GM19351 (cell line): ENCODE data around the gene MEF2D.

Experiments used
- ATAC-seq: cut with Tn5 transposase; IDR thresholded peaks from one replicate; pipeline ENCODE4 v1.9.1; 2021; ENCODE audit warnings: mild to moderate bottlenecking, moderate library complexity; ENCODE audit not compliant: unreplicated experiment

Gene MEF2D

GRCh38 chr1:156448134-156448967 is 52.2 kb downstream of the MEF2D start:
- ATAC-seq = no peak

GRCh38 chr1:156445789-156446263 is 54.7 kb downstream of the MEF2D start:
- ATAC-seq = no peak

- ATAC-seq = no peak
These were observed 56.1 kb downstream of the MEF2D start for GRCh38 chr1:156444407-156445001.

GRCh38 chr1:156443286-156443685 is 57.3 kb downstream of the MEF2D start:
- ATAC-seq = no peak

DNA sequence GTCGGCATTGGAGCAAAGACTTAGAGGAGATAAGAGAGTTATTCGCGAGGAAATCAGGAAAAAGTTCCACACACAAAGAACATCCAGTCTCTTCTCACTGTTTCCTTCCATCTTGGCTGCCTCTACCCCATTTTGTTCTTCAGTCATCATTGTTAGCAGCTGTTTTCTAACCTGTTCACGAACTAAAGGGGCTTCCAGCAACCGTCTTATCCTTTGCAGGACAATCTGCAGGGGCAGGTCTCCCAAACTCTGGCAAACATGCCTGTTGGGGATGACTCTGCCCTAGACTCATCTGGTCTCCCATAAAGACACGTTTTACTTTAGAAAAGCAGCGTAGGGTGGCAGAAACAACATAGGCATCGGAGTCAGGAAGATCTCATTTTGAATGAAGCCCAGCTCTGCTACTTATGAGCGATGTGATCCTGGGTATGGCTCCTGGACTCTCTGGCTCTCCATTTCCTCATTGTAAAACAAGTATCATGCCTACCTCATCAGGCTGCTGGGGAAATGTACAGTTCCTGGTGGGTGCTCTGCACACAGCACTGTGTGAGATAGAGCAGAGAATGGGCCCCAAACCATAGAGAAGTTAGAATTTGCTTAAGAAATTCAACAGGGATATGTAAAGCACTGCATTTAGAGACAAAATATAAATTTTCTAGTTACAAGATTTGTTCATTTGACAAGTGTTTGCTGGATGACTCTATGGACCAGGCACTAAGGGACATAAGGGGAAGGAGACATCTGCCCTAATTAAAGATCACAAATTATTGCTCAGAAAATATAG is 59.7 kb downstream of the MEF2D start:
- ATAC-seq = no peak

GRCh38 chr1:156439777-156440183 is 60.8 kb downstream of the MEF2D start:
- ATAC-seq = no peak

DNA sequence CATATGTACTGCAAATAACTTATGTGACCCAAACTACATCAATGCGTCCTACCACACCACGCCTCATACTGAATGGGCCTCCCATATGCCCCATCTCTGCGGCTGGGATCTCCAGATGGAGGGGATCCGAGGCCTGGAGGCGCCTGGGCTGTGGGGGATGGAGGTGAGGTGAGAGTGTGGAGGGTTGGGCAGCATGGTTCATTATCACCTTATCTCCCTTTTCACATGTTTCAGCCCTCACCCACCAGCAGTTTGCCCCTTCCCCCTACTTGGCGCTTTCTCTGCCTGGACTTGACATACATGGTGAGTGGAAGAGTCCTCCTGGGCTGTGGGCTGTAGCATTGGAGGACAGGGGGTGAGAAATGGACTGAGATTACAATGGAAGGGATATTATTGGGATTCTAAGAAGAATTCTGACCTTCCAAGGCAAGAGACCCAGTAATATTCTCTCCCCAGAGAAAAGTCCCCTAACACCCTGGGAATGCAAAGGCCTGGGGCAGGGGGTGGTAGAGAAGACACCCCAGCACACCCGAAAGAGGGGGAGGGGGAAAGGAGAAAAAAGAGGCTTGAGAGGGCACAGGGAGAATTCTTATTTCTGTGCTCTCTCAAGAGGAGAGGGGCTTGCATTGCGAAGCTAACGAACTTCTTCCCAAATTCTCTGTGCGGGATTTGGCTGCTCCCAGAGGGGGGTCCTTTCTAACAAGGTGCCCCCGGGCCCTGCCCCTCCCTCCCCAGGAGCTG is 61.4 kb downstream of the MEF2D start:
- no peak for ATAC-seq

GRCh38 chr1:156438278-156438987 is 62.1 kb downstream of the MEF2D start:
- no peak for ATAC-seq

DNA sequence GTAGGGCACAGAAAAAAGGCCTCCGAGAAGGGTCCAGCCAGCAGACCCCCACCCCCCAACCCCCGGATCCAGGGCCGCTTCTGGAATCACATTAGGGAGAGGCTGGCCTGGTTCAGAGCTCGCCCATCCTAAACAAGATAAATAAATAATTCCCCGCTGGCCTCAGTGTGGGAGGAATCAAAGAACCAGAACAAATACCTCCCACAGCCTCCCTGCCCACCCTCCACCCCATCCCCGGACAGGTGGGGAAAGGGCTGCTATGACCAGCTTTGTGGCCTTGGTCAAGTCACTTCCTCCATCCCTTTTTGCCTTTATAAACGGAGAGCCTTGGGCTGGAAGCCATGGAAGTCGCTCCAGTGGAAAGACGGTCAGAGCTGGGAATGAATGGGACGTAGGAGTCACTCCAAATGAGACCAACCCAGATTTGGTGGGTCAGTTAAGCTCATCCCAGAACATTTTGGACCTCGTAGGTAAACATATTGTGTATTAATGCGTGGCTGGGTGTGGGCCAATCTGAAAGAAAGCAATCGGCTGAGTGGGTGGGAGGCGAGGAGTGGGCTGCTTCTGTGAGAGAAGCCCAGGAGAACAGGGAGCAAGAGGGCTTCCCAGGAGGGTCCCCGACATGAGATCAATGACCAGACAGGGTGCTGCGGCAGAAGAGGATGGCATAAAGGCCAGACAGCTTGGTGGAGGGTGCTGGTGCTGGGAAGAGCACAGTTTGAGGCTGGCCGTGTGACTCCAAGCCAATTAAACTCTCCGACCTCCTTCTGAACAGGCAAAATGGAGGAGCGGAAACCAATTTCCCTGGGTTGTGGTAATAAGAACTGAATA is 63.3 kb downstream of the MEF2D start:
- no peak for ATAC-seq

DNA sequence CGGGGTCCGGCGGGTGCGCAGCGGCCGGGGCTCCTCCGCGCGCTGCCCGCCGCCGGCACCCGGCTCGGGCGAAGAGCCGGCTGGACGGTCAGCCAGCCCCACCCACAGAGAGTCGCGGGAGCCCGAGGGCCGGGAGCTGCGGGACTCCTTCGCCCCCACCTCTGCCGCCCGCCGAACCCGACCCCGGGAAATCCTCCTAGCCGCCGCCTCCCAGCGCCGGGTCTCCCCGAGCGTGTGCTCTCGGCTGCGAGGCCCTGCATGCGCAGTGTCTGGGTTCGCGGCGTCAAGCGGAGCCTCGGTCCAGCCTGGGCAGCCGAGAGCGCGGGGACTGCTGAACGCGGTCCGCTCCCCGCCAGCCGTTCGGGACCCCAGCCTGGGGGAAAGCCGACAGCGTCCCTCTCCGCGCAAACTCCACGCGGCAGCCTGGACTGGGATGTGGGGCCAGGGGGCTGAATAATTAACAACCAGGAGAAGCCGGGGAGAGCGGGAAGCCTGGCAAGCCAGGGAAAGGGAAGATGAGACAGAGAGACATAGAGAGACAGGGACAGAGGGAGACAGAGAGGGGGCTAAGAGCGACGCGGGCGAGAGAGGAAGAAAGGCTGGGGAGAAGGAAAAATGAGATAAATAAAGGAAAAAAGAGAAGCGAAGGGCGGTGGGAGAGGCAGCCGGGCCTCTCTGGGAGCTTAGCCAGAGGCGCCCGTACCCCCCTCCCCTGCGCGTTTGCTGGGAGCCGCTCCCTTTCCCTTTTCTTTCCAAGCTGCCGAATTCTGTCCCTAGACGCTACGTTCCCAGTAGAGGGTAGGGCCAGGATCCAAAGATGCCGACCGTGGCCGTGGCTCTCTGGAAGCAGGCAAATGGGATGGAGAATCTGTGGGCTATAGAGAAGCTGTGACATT is 64.2 kb downstream of the MEF2D start:
- no peak for ATAC-seq

- ATAC-seq = no peak
These were observed 64.9 kb downstream of the MEF2D start for GRCh38 chr1:156435545-156436140.

- no peak for ATAC-seq
These were observed 65.5 kb downstream of the MEF2D start for GRCh38 chr1:156434989-156435544.

DNA sequence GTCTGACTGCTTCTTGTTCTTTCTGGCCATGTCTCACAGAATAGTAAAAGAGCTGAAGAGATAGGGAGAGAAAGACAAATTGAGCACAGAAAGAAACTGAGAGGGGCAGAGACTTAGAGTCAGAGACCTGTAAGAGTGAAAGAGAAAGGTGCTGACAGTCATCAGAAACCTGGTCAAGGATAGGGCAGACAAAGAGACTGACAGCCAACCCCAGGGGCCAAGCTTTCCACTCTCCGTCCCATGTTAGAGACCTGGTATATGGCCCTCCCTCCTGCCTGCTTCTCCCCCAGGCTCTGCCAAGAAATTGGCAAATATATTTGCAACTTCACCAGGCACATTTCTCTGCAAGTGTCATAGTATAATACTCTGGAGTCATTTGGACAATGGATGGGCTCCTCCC is 67.0 kb downstream of the MEF2D start:
- ATAC-seq = no peak

GRCh38 chr1:156433032-156433431 is 67.5 kb downstream of the MEF2D start:
- ATAC-seq = no peak

- ATAC-seq = no peak
These were observed 67.9 kb downstream of the MEF2D start for GRCh38 chr1:156432669-156433018.

DNA sequence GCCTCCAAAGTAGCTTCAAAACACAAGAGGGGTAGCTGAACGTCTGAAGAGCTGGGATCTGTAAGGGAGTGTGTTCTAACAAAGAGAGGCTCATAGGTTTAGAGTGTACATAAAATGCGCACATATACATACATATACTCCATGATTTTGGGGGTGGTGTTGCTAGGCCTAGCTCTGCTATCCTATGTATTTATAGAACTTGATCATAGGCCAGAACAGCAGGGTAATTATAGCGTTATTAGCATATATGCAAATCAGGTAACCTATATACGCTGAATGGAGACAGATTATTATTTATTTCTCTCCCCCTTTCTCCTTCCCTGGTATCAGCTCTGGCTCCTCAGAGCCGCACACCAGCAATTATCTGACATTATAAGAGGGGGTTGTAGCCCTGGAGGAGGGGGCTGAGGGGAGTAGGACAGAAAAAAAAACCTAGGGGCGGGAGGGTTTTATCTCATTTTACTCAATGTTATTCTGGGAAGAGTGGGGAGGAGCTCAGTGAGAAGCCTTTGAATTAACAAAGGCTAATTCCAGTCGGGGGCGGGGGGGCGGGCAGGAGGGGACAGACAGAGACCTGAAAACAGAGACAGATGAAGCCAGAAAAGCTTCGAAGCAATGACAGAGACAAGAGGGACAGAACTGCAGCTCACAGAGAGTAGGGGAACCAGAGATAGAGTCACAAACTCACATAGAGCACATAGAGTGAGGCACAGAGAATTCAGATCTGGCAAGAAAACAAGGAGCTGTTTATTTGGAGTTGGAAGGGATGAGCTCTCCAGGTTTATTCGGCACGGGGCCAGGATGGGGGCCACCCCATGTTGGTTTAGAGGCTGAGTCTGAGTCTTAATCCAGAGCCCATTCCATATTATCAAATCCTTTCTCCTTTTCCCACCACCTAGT is 68.6 kb downstream of the MEF2D start:
- ATAC-seq = no peak

DNA sequence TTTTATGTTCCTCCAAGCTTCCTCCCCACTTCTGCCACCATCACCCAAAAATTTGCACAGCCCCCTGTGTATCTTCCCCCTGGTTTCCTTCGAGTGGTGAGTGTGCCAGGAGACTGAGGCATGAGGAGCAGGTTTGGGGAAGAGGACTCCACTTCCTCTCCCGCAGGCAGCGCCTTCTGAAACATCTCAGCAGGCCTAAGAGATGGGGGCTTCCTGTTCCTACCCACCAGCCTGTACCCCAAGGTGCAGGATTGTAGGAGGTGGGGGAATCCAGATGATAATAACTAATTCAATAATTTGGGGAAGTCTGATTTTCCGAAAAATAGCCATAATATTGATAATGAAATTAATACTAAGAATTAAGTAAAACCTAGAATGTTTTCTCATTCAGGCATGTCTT is 69.2 kb downstream of the MEF2D start:
- no peak for ATAC-seq
